PC-9 (cell line): ENCODE data around the gene CITED1. TPM values are rescaled to one million over a fixed set of nuclear protein-coding genes. Genes with fewer than 3 reads are reported as not detected.

Experiments used
- BruUV-seq: library from RNA; stranded (reverse); fragments of 400-500 nt; replicated peaks from 2 replicates; lab custom pipeline; 2021; lab: Mats Ljungman, UMichigan
- CTCF ChIA-PET: fragments of 300-600 bp; sonication (Branson Sonifier 250); formaldehyde crosslinking; loops from one replicate; lab custom pipeline; 2022; ENCODE audit warnings: antibody characterized with exemption; lab: Charles Lee
- POLR2A ChIA-PET: fragments of 300-600 bp; sonication (Branson Sonifier 250); formaldehyde crosslinking; loops from one replicate; lab custom pipeline; 2022; ENCODE audit warnings: antibody characterized with exemption; ENCODE audit not compliant: unreplicated experiment; lab: Charles Lee
- DNase-seq, 2 experiments: peaks; one replicate each; pipeline versions ENCODE4 v3.0.0 to v3.0.0-alpha.2; 2015 to 2022; ENCODE audit warnings: mixed read lengths in 1 of 2
- H2AFZ ChIP-seq: fragments of 200-600 bp; sonication (generic); 2 replicates; pipeline ENCODE4 v1.8.1; 2017; ENCODE audit warnings: antibody characterized with exemption
- H3F3A ChIP-seq: fragments of 200-600 bp; sonication (generic); 2 replicates; pipeline ENCODE4 v1.8.1; 2017; ENCODE audit warnings: antibody characterized with exemption, mild to moderate bottlenecking, low read depth; ENCODE audit not compliant: insufficient read depth
- H3K27ac ChIP-seq: fragments of 200-600 bp; sonication (generic); 2 replicates; pipeline ENCODE4 v1.6.1; 2016; ENCODE audit warnings: mixed run types
- H3K27me3 ChIP-seq: fragments of 200-600 bp; sonication (generic); 2 replicates; pipeline ENCODE4 v1.6.1; 2016; ENCODE audit warnings: low read depth, mixed run types; ENCODE audit not compliant: insufficient read depth
- H3K36me3 ChIP-seq: fragments of 200-600 bp; sonication (generic); 2 replicates; pipeline ENCODE4 v1.6.1; 2016; ENCODE audit warnings: low read depth, mixed run types
- H3K4me1 ChIP-seq: fragments of 200-600 bp; sonication (generic); replicated peaks from 2 replicates; pipeline ENCODE4 v1.6.1; 2016; ENCODE audit warnings: mixed run types; ENCODE audit not compliant: insufficient read depth
- H3K4me2 ChIP-seq: fragments of 200-600 bp; sonication (generic); 2 replicates; pipeline ENCODE4 v1.6.1; 2017; ENCODE audit warnings: mixed run types
- H3K4me3 ChIP-seq: fragments of 200-600 bp; sonication (generic); 2 replicates; pipeline ENCODE4 v1.6.1; 2016; ENCODE audit warnings: mixed run types
- H3K79me2 ChIP-seq: fragments of 200-600 bp; sonication (generic); 2 replicates; pipeline ENCODE4 v1.6.1; 2017; ENCODE audit warnings: low read depth, mixed run types
- H3K9me2 ChIP-seq: fragments of 200-600 bp; sonication (generic); 2 replicates; pipeline ENCODE4 v1.8.1; 2017; ENCODE audit warnings: mild to moderate bottlenecking; ENCODE audit not compliant: insufficient read depth
- H3K9me3 ChIP-seq: fragments of 200-600 bp; sonication (generic); 2 replicates; pipeline ENCODE4 v1.8.1; 2016; ENCODE audit warnings: low read depth; ENCODE audit not compliant: insufficient read depth
- H4K20me1 ChIP-seq: fragments of 200-600 bp; sonication (generic); 2 replicates; pipeline ENCODE4 v1.8.1; 2017; ENCODE audit not compliant: insufficient read depth
- EZH2 ChIP-seq: fragments of 200-600 bp; sonication (generic); IDR thresholded peaks from 2 replicates; pipeline ENCODE4 v1.8.0; 2017; ENCODE audit warnings: antibody characterized with exemption, low read depth
- intact Hi-C: fragments of 100-400 bp; cut with micrococcal nuclease; formaldehyde crosslinking; loops from one replicate; pipeline ENCODE4 v1.10.0; 2022; ENCODE audit not compliant: unreplicated experiment
- total RNA-seq: library from RNA; stranded (reverse); gene quantifications from 2 replicates; pipeline ENCODE4 v1.2.3, GENCODE V29; 2021
- TF ChIP-seq, protein P1 (sequence below): fragments of 200-600 bp; sonication (generic); conservative IDR thresholded peaks from 2 replicates; pipeline ENCODE4 v1.6.1; 2017; ENCODE audit warnings: mixed run types, antibody characterized with exemption, mild to moderate bottlenecking, moderate library complexity

Gene CITED1
- total RNA-seq, 1 experiment from 2014 or later, result not detected

GRCh38 chrX:72260448-72260847, 45.3 kb downstream of the CITED1 start:
- H3K27ac ChIP-seq, result no peak overlapping the region
- CTCF ChIA-PET, result interaction anchor here (0.6 kb wide), 1 partner anchor 280 kb away, joined by 6 read pairs; no protein-coding TSS in a partner anchor
- no peaks in the 10 kb centered on the region for H3K4me1 ChIP-seq
- peaks cover 2% of the 10 kb centered on the region; the same call in 1 of the 2 replicates for H3F3A ChIP-seq
- H3K4me3 ChIP-seq, result no peak overlapping the region
- H3K4me2 ChIP-seq, result no peak overlapping the region
- no peak for DNase-seq
- H3K9me2 ChIP-seq, result no peaks in the 10 kb centered on the region
- no peaks in the 10 kb centered on the region for H3K27me3 ChIP-seq
- POLR2A ChIA-PET, result interaction anchor here (0.8 kb wide), 1 partner anchor 10 kb away, joined by 3 read pairs; no protein-coding TSS in a partner anchor
- H3K36me3 ChIP-seq, result no peaks in the 10 kb centered on the region
- no peaks in the 10 kb centered on the region for H4K20me1 ChIP-seq
- H3K9me3 ChIP-seq, result no peaks in the 10 kb centered on the region
- no peak for TF ChIP-seq EZH2
- TF ChIP-seq, protein P1, sequence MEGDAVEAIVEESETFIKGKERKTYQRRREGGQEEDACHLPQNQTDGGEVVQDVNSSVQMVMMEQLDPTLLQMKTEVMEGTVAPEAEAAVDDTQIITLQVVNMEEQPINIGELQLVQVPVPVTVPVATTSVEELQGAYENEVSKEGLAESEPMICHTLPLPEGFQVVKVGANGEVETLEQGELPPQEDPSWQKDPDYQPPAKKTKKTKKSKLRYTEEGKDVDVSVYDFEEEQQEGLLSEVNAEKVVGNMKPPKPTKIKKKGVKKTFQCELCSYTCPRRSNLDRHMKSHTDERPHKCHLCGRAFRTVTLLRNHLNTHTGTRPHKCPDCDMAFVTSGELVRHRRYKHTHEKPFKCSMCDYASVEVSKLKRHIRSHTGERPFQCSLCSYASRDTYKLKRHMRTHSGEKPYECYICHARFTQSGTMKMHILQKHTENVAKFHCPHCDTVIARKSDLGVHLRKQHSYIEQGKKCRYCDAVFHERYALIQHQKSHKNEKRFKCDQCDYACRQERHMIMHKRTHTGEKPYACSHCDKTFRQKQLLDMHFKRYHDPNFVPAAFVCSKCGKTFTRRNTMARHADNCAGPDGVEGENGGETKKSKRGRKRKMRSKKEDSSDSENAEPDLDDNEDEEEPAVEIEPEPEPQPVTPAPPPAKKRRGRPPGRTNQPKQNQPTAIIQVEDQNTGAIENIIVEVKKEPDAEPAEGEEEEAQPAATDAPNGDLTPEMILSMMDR, result no peak
- H2AFZ ChIP-seq, result no peak overlapping the region
- no peaks in the 10 kb centered on the region for H3K79me2 ChIP-seq
- intact Hi-C loops, result no loop called here
- BruUV-seq, result no TSS peak

GRCh38 chrX:72258174-72258573, 47.5 kb downstream of the CITED1 start:
- H3K4me1 ChIP-seq, result no peaks in the 10 kb centered on the region
- no peak overlapping the region for H2AFZ ChIP-seq
- CTCF ChIA-PET, result no interaction called here
- POLR2A ChIA-PET, result no interaction called here
- TF ChIP-seq, protein P1, result no peak
- no peaks in the 10 kb centered on the region for H3F3A ChIP-seq
- H3K4me3 ChIP-seq, result no peak overlapping the region
- no peak for DNase-seq
- no peak overlapping the region for H3K4me2 ChIP-seq
- no peaks in the 10 kb centered on the region for H3K36me3 ChIP-seq
- no peaks in the 10 kb centered on the region for H3K9me3 ChIP-seq
- BruUV-seq, result no TSS peak
- intact Hi-C loops, result no loop called here
- no peaks in the 10 kb centered on the region for H3K27me3 ChIP-seq
- H3K9me2 ChIP-seq, result no peaks in the 10 kb centered on the region
- no peaks in the 10 kb centered on the region for H4K20me1 ChIP-seq
- H3K27ac ChIP-seq, result no peak overlapping the region
- no peaks in the 10 kb centered on the region for H3K79me2 ChIP-seq

DNA sequence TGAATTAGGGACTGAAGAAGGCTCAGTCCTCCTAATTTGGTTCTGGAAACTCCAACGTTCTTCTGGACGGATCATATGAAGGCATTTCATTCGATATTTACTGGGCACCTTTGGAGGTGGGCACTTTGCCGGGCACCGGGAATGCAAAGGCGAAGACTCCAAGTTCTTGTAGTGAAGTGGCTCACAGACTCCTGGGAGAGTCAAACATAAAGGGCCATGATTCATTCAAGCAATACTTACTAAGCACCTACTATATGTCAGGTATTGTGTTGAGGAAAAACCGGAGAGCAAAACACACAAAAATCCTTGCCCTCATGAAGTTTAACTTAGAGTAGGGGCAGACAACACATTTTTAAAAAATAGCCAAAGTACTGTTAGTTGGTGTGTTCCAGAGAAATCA, 49.9 kb downstream of the CITED1 start:
- Histone ChIP-seq H3K79me2 (no peaks in the 10 kb centered on the region), H3K4me2 (no peak overlapping the region), H3K4me1 (no peaks in the 10 kb centered on the region), H3K9me3 (no peaks in the 10 kb centered on the region), H2AFZ (no peak overlapping the region), H3K4me3 (no peak overlapping the region), H3K36me3 (no peaks in the 10 kb centered on the region), H3K27ac (no peak overlapping the region), H3K9me2 (no peaks in the 10 kb centered on the region), H3K27me3 (no peaks in the 10 kb centered on the region), H3F3A (no peaks in the 10 kb centered on the region), H4K20me1 (no peaks in the 10 kb centered on the region)
- ChIA-PET CTCF (no interaction called here), POLR2A (no interaction called here)
- DNase-seq, result no peak
- no TSS peak for BruUV-seq
- TF ChIP-seq, protein P1, result no peak
- TF ChIP-seq EZH2, result no peak
- intact Hi-C loops, result no loop called here
